ENCODE results near the gene TBC1D22B.
"Not testable (repeated sequence)": the region's sequence is repeated elsewhere in the genome, so short reads cannot be mapped to it uniquely, and the experiment has no call there.

TBC1D22B gene

GRCh38 chr6:37304766-37305165, 47.2 kb downstream of the TBC1D22B start:
- DNase-seq = no peak

- DNase-seq = no peak
Observed at GRCh38 chr6:37305841-37306425, 48.4 kb downstream of the TBC1D22B start.

GRCh38 chr6:37306624-37307222, 49.2 kb downstream of the TBC1D22B start:
- no peak for DNase-seq

GRCh38 chr6:37307484-37307883, 49.9 kb downstream of the TBC1D22B start:
- DNase-seq = not testable (repeated sequence)

GRCh38 chr6:37308069-37308815, 50.7 kb downstream of the TBC1D22B start:
- DNase-seq = no peak

- no peak for DNase-seq
Observed at GRCh38 chr6:37309046-37309445, 51.5 kb downstream of the TBC1D22B start.

GRCh38 chr6:37309692-37310091, 52.1 kb downstream of the TBC1D22B start:
- DNase-seq = no peak

- no peak for DNase-seq
Observed at GRCh38 chr6:37310966-37311365, 53.4 kb downstream of the TBC1D22B start.

- DNase-seq = no peak
Observed at GRCh38 chr6:37311741-37312473, 54.3 kb downstream of the TBC1D22B start.

- DNase-seq = no peak
Observed at GRCh38 chr6:37313723-37314486, 56.3 kb downstream of the TBC1D22B start.

- no peak for DNase-seq
Observed at GRCh38 chr6:37314487-37315156, 57.0 kb downstream of the TBC1D22B start.

- no peak for DNase-seq
Observed at GRCh38 chr6:37315157-37315515, 57.6 kb downstream of the TBC1D22B start.

GRCh38 chr6:37316071-37316470, 58.5 kb downstream of the TBC1D22B start:
- no peak for DNase-seq

GRCh38 chr6:37317312-37318038, 59.9 kb downstream of the TBC1D22B start:
- no peak for DNase-seq

- no peak for DNase-seq
Observed at GRCh38 chr6:37319156-37319555, 61.6 kb downstream of the TBC1D22B start.

GRCh38 chr6:37319856-37320480, 62.4 kb downstream of the TBC1D22B start:
- no peak for DNase-seq

GRCh38 chr6:37320646-37321045, 63.1 kb downstream of the TBC1D22B start:
- no peak for DNase-seq

GRCh38 chr6:37321101-37321500, 63.5 kb downstream of the TBC1D22B start:
- no peak for DNase-seq

- DNase-seq = no peak
Observed at GRCh38 chr6:37321516-37322415, 64.2 kb downstream of the TBC1D22B start.

- DNase-seq = no peak
Observed at GRCh38 chr6:37323580-37323979, 66.0 kb downstream of the TBC1D22B start.
